ENCODE data around the gene DUS3L. TPM values are rescaled to one million over a fixed set of nuclear protein-coding genes. Genes with fewer than 3 reads are reported as not detected.

The DUS3L gene
- total and polyA plus RNA-seq, 8 donors: 14.8 to 66.6 (median 21.2) TPM

DNA sequence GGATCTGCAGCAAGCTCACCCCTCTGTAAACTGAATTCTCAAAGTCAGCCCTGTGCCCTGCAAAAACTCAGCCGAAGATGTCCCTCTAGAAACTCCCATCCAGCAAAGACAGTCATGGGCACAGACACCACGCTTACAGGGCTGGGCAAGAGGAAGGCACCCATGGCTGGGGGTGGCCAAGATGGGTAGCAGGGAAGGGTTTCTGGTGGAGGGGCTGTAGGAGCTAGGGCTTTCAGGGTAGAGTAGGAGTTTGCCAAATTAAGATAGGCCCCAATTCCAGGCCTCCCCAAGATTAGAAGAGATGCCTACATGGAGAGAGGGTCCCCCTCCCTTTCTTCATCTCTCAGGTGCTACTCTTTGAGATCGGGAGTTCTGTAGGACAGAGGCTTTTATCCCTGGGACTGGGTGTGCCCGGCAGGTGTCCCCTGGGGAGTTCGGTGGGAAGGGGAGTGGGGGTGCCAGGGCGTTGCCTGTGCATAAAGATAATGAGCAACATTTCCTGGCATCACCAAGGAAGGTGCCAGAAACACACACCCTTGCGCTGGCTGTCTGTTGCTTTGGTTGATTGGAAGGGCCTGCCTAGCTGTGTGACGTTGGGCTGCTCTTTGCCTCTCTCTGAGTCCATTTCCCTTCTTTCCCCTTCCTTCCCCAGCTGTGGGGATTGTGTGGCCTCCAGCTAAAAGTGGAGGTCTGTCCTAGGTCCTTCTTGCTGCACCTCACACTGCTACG is 23.3 kb upstream of the DUS3L start:
- H3K4me1 ChIP-seq: no peaks in the 10 kb centered on the region
- no peak overlapping the region for H3K27ac ChIP-seq
- TF ChIP-seq, protein P1, sequence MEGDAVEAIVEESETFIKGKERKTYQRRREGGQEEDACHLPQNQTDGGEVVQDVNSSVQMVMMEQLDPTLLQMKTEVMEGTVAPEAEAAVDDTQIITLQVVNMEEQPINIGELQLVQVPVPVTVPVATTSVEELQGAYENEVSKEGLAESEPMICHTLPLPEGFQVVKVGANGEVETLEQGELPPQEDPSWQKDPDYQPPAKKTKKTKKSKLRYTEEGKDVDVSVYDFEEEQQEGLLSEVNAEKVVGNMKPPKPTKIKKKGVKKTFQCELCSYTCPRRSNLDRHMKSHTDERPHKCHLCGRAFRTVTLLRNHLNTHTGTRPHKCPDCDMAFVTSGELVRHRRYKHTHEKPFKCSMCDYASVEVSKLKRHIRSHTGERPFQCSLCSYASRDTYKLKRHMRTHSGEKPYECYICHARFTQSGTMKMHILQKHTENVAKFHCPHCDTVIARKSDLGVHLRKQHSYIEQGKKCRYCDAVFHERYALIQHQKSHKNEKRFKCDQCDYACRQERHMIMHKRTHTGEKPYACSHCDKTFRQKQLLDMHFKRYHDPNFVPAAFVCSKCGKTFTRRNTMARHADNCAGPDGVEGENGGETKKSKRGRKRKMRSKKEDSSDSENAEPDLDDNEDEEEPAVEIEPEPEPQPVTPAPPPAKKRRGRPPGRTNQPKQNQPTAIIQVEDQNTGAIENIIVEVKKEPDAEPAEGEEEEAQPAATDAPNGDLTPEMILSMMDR (IDR thresholded peaks at IDR 0.05): no peak
- DNase-seq (no peak), FAIRE-seq (no peak), ATAC-seq (no peak)
- H3K36me3 ChIP-seq: no peaks in the 10 kb centered on the region
- H3K27me3 ChIP-seq: no peaks in the 10 kb centered on the region
- H3K9me3 ChIP-seq: no peaks in the 10 kb centered on the region
- 81 to 84% methylated on average over 9 of the region's 9 CpGs for WGBS, 2 donors
- intact Hi-C loops (cut with DNase I): loop anchor here in 1 of 3 donors (5.0 kb wide), 1 partner anchor 83 kb away; no protein-coding TSS in a partner anchor
- H3K4me3 ChIP-seq: no peak overlapping the region

DNA sequence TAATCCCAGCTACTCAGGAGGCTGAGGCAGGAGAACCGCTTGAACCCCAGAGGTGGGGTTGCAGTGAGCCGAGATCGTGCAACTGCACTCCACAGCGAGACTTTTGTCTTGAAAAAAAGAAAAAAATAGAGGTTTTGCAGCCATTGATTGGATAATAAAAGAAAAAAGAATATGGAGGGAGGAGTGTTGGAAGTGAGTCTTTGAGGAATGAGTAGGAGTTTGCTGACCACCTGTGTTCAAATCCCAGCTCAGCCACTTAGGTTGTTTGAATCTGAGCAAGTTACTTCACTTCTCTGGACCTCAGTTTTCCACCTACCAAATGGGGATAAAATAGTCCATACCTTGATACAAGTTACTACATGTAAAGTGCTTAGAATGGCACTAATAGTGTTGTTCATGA is 20.2 kb upstream of the DUS3L start:
- Histone ChIP-seq H3K36me3 (no peaks in the 10 kb centered on the region), H3K27me3 (no peaks in the 10 kb centered on the region), H3K4me3 (no peak overlapping the region), H3K27ac (no peak overlapping the region), H3K9me3 (no peaks in the 10 kb centered on the region), H3K4me1 (no peaks in the 10 kb centered on the region)
- FAIRE-seq: no peak
- ATAC-seq: no peak
- DNase-seq: no peak
- TF ChIP-seq, protein P1 (IDR thresholded peaks at IDR 0.05): no peak
- intact Hi-C loops (cut with DNase I): loop anchor here in 1 of 3 donors (5.0 kb wide), 1 partner anchor 86 kb away; no protein-coding TSS in a partner anchor
- WGBS, 2 donors: 96 to 98% methylated on average over 4 of the region's 4 CpGs

DNA sequence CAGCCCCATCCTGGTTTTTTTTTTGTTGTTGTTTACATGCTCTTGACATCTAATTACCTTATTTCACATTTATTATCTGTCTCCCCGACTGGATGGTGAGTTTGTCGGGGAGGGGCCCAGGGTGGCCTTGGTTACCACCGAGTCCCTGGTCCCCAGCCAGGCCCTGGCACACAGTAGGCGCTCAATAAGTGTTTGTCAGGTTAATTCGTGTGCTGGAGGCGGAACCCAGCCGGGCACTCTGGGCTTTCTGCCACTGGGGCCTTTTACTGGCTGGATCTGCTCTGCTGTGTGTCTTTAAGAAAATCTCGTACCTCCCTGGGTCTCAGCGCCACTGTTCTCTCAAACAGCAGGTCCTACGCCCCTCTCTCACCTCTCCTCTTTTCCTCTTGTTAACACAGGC is 18.5 kb upstream of the DUS3L start:
- ATAC-seq (no peak), DNase-seq (no peak), FAIRE-seq (no peak)
- H3K4me3 ChIP-seq: no peak overlapping the region
- H3K36me3 ChIP-seq: no peaks in the 10 kb centered on the region
- intact Hi-C loops (cut with DNase I): loop anchor here in 1 of 3 donors (5.0 kb wide), 1 partner anchor 83 kb away; no protein-coding TSS in a partner anchor
- no peaks in the 10 kb centered on the region for H3K27me3 ChIP-seq
- H3K9me3 ChIP-seq: no peaks in the 10 kb centered on the region
- H3K4me1 ChIP-seq: no peaks in the 10 kb centered on the region
- TF ChIP-seq, protein P1 (IDR thresholded peaks at IDR 0.05): no peak
- H3K27ac ChIP-seq: no peak overlapping the region
- WGBS, 2 donors: 65 to 67% methylated on average over 10 of the region's 10 CpGs

DNA sequence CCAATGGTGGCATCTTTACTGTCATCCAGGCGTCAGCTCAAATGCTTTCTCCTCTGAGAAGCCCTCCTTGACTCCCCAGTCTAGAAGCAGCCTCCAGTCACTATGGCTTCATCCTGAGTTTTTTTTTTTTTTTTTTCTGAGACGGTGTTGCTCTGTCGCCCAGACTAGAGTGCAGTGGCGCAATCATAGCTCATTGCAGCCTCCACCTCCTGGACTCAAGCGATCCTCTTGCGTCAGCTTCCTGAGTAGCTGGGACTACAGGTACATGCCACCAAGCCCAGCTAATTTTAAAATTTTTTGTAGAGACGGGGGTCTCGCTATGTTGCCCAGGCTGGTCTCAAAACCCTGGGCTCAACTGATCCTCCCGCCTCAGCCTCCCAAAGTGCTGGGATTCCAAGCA is 18.1 kb upstream of the DUS3L start:
- ATAC-seq: no peak
- Histone ChIP-seq H3K27me3 (no peaks in the 10 kb centered on the region), H3K27ac (no peak overlapping the region), H3K4me3 (no peak overlapping the region), H3K36me3 (no peaks in the 10 kb centered on the region), H3K9me3 (no peaks in the 10 kb centered on the region), H3K4me1 (no peaks in the 10 kb centered on the region)
- 89 to 97% methylated on average over 9 of the region's 9 CpGs for WGBS, 2 donors
- TF ChIP-seq, protein P1 (IDR thresholded peaks at IDR 0.05): no peak
- DNase-seq: no peak
- intact Hi-C loops (cut with DNase I): loop anchor here in 1 of 3 donors (5.0 kb wide), 1 partner anchor 83 kb away; no protein-coding TSS in a partner anchor
- no peak for FAIRE-seq

Data from pancreas (tissue), 10 donors.